ENCODE measurements around the gene CDC14A.

DNA sequence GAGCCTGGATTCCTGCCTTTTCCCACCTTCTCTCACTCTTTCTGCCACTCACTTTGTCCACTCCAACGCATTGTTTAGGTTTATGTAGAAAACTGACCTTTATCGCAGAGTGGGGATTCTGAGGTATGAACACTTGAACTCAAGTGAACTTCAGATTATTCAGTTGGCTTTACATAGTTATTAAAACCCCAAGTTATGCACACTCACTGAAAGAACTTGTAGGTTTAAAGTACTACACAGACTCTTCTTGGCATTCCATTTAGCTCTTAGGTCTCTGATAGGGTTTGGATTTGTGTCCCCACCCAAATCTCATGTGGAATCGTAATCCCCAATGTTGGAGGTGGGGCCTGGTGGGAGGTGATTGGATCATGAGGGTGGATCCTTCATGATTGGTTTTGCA lies 46.4 kb upstream of the CDC14A start:
- TF ChIP-seq CTCF (conservative IDR thresholded peaks at IDR 0.05; ENCODE audit: low read length) (no peak), EZH2phosphoT487 (IDR thresholded peaks at IDR 0.05; ENCODE audit: borderline replicate concordance, low read depth, low read length) (no peak)
